Kasumi-1 (cell line): ENCODE results near the gene IDE.
"Not testable (repeated sequence)": the region's sequence is repeated elsewhere in the genome, so short reads cannot be mapped to it uniquely, and the experiment has no call there.

ENCODE experiments used
- DNase-seq, 2 experiments: peaks; one replicate each; lab custom pipeline; 2025; lab: John Stamatoyannopoulos, UW

Gene IDE

DNA sequence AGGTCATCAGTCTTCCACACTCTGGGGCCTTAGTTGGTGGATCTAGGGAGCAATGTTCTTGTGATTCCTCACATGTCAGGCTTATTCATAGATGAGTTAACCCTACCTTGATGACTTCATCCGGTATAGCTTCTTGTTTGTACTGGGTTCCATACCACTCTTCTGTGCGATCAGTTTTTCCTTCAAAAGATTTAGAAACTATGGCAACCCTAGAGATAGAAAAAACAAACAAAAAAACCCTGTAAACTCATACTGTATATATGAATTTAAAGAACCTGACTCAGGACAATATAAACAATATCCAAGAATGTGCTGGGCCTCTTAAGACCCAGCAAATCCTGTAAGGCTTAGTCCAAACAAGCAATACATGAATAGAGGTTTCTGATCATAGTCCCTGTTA, 83.5 kb downstream of the IDE start:
- no peak for DNase-seq

- DNase-seq, result peak; percentile 98 to 99
These were observed 87.3 kb downstream of the IDE start for GRCh38 chr10:92486637-92487036.

DNA sequence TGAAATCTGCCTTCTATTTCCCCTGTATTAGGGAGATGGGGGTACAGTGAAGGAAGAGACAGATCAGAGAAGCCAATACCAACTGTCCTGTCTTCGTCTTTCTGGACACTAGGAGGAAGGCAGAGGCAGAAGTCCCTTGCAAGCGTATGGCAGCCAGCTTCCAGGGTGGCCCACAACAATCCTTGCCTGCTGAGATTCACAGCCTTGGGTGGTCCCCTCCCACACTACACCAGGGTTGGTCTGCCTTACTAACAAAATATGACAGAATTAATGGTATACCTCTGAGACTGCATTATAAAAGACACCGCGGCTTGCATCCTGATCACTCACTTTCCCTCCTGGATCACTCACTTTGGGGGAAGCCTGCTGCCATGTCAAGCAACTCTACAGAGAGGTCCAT, 90.4 kb downstream of the IDE start:
- DNase-seq, result no peak

DNA sequence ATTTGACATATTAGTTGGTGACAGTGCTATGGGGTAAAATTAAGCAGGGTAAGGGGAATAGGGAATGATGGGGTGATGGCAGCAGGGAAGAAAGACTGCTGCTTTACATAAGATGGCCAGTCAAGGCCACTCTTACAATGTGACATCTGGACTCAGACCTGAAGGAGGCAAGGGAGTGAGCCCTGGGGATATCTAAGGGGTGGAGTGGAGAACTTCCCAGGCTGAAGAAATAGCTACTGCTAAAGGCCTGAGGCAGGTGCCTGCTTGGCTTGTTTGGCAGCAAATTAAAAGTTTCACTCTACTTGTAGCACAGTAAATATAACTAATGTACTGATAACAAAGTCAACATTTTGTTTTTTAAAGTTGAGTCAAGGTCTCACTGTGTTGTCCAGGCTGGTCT, 93.5 kb downstream of the IDE start:
- no peak for DNase-seq

DNA sequence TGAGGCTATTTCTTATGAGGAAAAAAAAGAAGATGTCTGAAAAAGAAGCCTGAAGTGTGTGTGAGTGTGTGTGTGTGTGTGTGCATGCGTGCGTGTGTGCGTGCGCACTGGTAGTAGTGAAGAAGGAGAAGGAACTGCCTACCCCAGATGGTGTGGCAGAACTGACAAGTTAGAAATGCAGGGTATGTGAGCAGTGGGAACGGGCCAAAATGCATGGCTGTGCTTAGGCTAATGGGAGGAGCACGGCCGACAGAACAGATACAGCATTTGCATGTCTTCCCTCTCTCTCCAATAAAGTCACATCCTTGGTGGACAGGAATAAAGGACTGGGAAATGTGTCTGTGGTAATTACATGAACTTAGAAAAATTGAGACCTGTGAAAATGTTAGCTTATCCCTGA, 94.3 kb downstream of the IDE start:
- DNase-seq, result no peak

- DNase-seq, result no peak
These were observed 95.4 kb downstream of the IDE start for GRCh38 chr10:92478536-92478935.

GRCh38 chr10:92475357-92475868, 98.5 kb downstream of the IDE start:
- no peak for DNase-seq

DNA sequence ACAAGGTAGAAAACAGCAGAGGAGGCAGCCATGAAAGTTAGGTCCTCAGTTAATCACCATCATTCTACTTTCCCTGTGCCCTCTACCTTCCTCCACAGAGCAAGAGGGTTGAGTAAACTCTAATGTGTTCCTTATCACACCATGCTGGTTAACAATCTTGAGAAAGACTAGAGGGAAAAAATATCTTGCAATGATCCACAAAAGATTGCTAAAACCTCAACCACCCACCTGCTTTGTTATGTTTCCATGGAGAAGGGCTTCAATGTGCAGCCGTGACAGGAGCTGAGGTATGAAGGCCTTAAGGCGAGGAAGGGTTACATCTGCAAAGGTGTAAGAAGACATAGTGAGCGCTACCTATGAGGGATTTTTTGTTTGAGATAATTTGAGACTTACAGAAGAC, 103.9 kb downstream of the IDE start:
- no peak for DNase-seq

DNA sequence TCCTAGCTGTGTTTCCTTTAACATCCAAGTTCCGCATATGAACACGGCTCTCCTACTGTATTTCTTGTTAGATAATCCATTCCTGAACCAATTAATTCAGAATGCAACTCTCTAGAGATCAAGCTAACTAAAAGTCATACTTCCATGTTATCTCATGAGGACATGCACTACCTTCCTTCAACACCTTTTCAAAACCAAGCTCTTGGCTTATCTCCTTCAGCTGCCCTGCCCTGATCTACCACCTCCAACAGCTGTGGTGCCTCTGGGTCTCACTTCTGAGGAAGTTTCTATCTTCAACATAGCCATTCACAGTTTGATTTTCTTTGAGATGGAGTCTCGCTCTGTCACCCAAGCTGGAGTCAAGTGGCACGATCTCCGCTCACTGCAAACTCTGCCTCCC, 109.5 kb downstream of the IDE start:
- no peak for DNase-seq

GRCh38 chr10:92463582-92463981, 110.3 kb downstream of the IDE start:
- DNase-seq, result no peak

DNA sequence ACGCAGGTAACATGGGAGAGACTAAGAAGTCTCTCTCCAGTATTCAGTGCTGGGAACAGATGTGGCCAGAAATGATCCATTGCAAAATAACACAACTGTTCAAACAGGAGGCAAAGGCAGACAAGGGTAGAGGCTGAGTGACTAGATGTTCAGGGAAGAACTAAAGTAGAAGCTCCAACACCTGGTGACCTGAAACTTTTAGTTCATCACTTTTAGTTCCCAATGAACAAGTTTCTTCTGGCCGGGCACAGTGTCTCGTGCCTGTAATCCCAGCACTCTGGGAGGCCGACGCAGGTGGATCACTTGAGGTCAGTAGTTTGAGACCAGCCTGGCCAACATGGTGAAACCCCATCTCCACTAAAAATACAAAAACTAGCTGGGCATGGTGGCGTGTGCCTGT, 118.9 kb downstream of the IDE start:
- not testable (repeated sequence) for DNase-seq

DNA sequence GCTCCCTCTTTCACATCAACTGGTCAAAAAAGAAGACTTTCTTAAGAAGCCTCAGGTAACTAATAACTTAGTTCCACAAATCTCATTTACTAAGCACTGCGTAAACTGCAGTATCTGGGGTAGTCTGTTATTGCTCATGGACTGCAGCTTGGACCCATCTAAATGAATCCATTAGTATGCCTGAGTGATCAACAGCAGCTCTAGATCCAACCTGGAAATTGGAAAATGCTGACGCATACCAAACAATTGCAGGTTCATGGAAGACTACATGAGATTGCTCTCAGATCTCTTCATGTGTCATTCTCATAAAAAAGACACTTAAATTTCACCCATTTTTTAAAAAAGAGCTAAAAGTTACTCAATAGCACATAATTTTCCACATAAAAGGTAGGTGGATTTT, 121.6 kb downstream of the IDE start:
- DNase-seq, result no peak

DNA sequence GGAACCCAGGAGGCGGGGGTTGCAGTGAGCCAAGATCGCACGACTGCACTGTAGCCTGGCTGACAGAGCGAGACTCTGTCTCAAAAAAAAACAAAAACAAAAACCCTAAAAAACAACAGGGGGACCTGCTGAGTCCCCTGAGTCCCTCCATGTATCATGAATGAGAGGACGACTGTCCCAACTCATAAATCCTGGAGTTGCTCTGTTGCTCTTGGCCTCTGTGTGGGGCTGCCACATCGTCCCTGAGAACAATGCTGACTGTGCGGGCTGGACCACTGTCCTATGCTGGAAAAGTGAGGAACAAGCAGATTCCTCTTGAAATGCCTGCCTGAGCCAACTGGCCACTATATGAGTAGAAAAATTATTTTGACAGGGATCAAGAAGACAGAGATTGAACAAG, 122.5 kb downstream of the IDE start:
- DNase-seq, result no peak

GRCh38 chr10:92450896-92451295, 123.0 kb downstream of the IDE start:
- no peak for DNase-seq

DNA sequence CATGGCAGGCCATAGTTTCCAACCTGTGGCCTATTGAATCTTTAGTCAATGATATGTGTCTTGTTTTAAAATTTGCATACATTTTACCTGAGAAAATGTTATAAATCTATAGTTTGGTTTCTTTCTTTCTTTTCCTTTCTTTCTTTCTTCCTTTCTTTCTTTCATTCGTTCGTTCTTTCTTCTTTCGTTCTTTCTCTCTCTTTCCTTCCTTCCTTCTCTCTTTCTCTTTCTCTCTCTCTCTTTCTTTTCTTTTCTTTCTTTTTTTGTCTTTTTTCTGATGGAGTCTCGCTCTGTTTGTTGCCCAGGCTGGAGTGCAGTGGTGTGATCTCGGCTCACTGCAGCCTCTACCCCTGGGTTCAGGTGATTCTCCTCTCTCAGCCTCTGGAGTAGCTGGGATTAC, 133.3 kb downstream of the IDE start:
- DNase-seq, result no peak

DNA sequence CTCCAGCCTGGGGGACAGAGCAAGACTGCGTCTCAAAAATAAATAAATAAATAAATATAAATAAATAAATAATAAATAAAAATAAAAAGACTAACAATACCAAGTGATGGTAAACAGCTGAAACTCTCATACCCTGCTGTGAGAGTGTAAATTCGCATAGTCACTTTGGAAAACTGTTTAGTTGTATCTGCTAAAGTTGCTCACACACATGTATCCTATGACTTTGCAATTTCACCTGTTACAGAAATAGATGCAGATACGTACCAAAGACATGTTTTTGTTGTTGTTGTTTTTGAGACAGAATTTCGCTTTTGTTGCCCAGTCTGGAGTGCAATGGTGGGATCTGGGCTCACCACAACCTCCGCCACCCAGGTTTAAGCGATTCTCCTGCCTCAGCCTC, 135.7 kb downstream of the IDE start:
- DNase-seq, result no peak

GRCh38 chr10:92436611-92437010, 137.3 kb downstream of the IDE start:
- DNase-seq, result no peak

- not testable (repeated sequence) for DNase-seq
These were observed 137.8 kb downstream of the IDE start for GRCh38 chr10:92436065-92436464.

DNA sequence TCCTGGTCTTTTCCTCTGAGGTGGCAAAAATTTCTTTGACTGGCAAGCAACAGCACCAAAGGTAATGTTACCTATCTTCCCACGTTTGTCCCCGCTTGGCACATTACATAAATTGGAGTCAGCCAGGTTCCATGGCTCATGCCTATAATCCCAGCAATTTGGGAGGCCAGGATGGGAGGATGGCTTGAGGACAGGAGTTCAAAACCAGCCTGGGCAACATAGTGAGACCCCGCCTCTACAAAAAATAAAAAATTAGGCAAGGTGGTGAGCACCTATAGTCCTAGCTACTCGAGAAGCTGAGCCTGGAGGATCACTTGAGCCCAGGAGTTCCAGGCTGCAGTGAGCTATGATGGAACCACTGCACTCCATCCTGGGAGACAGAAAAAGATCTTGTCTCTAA, 139.5 kb downstream of the IDE start:
- DNase-seq, result no peak

DNA sequence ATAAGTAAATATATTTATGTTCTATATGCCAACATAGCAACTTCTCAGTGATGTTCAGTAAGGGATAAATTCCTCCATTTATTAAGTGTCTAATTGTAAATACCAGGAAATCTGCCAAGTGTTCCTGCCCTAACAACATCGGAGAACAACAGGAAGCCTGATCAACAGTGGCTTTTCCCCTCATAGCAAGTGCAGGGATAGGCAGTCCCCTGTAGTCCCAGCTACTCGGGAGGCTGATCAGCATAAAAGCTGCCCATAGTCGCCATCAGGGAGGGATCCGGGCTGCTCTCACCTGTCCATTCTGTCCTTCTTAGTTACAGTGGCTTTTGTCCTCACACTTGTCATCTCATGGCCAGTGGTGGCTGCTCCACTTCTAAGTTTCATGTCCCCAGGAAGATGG, 141.3 kb downstream of the IDE start:
- DNase-seq, result no peak

DNA sequence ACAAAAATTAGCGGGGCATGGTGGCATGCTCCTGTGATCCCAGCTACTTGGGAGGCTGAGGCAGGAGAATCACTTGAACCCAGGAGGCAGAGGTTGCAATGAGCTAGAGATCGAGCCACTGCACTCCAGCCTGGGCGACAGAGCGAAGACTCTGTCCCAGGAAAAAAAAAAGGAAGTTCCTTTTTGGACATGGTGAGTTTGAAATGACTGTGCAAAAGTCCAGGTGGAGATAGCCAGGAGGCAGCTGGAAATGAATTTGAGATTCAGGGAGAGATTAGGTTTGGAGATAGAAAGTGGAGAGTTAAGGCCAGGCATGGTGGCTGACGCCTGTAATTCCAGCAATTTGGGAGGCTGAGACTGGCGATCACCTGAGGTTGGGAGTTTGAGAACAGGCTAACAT, 143.8 kb downstream of the IDE start:
- DNase-seq, result no peak

DNA sequence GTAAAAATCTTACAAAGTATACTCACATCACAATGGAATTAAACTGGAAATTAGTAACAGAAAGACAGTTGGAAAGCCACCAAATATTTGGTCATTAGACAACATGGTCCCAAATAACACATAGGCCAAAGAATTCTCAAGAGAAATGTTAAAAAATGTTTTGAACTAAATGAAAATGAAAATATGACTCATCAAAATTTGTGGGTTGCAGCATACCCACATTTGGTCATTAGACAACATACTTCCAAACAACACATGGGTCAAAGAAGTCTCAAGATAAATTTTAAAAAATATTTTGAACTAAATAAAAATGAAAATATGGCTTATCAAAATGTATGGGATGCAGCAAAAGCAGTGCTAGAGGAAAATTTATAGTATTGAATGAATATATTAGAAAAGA, 152.3 kb downstream of the IDE start:
- no peak for DNase-seq

GRCh38 chr10:92420546-92421275, 153.2 kb downstream of the IDE start:
- no peak for DNase-seq
